WTC11 (cell line): ENCODE results near the gene AIDA. TPM values are rescaled to one million over a fixed set of nuclear protein-coding genes. Genes with fewer than 3 reads are reported as not detected.

Experiments used
- ATAC-seq: fragments of 200-7000 bp; cut with Tn5 transposase; 2 replicates; pipeline ENCODE4 v1.10.0; 2021; ENCODE audit warnings: mild to moderate bottlenecking, moderate library complexity
- CTCF ChIA-PET: fragments of 300-600 bp; sonication (Branson Sonifier 250); formaldehyde crosslinking; loops from one replicate; lab custom pipeline; 2021; ENCODE audit warnings: antibody characterized with exemption; lab: Charles Lee
- POLR2A ChIA-PET: fragments of 350-600 bp; sonication (Branson Sonifier 250); formaldehyde crosslinking; loops from one replicate; lab custom pipeline; 2021; ENCODE audit warnings: antibody characterized with exemption; lab: Charles Lee
- DNase-seq: peaks from one replicate; pipeline ENCODE4 v3.0.0; 2021; ENCODE audit warnings: low spot score
- H3K27ac Mint-ChIP-seq: 2 replicates; pipeline ENCODE4 v1.8.0; 2021; ENCODE audit warnings: mixed read lengths
- H3K27me3 Mint-ChIP-seq: 2 replicates; pipeline ENCODE4 v1.8.0; 2021; ENCODE audit warnings: low read depth, mild to moderate bottlenecking, moderate library complexity, mixed read lengths
- H3K36me3 Mint-ChIP-seq: 2 replicates; pipeline ENCODE4 v1.8.0; 2021; ENCODE audit warnings: mixed read lengths
- H3K4me1 Mint-ChIP-seq: 2 replicates; pipeline ENCODE4 v1.8.0; 2022; ENCODE audit warnings: mixed read lengths
- H3K4me3 Mint-ChIP-seq: 2 replicates; pipeline ENCODE4 v1.8.0; 2021; ENCODE audit warnings: mild to moderate bottlenecking, moderate library complexity, mixed read lengths
- H3K9me3 Mint-ChIP-seq: 2 replicates; pipeline ENCODE4 v1.8.0; 2021; ENCODE audit warnings: mixed read lengths
- CREM ChIP-seq: sonication (generic); formaldehyde crosslinking; IDR thresholded peaks from 2 replicates; pipeline ENCODE4 v1.8.1; 2022; ENCODE audit warnings: mild to moderate bottlenecking, missing genetic modification reagents, moderate library complexity
- FOXK1 ChIP-seq: sonication (generic); formaldehyde crosslinking; IDR thresholded peaks from 2 replicates; pipeline ENCODE4 v1.8.0; 2022; ENCODE audit warnings: mild to moderate bottlenecking, moderate library complexity, missing genetic modification reagents
- GABPB1 ChIP-seq: sonication (generic); formaldehyde crosslinking; IDR thresholded peaks from 2 replicates; pipeline ENCODE4 v1.8.1; 2023; ENCODE audit warnings: mild to moderate bottlenecking, missing genetic modification reagents
- HMGA2 ChIP-seq: fragments of 250-450 bp; sonication (Bioruptor Pico); IDR thresholded peaks from 2 replicates; pipeline ENCODE4 v1.4.0; 2021; ENCODE audit warnings: mild to moderate bottlenecking, moderate library complexity
- MXD4 ChIP-seq: fragments of 250-450 bp; sonication (Bioruptor Pico); IDR thresholded peaks from 2 replicates; pipeline ENCODE4 v1.8.0; 2021; ENCODE audit warnings: mild to moderate bottlenecking, moderate library complexity, borderline replicate concordance
- OVOL2 ChIP-seq: fragments of 250-450 bp; sonication (Bioruptor Pico); IDR thresholded peaks from 2 replicates; pipeline ENCODE4 v1.9.0; 2021; ENCODE audit warnings: mild to moderate bottlenecking, borderline replicate concordance
- PRRX2 ChIP-seq: fragments of 250-450 bp; sonication (Bioruptor Pico); IDR thresholded peaks from 2 replicates; pipeline ENCODE4 v1.8.0; 2021; ENCODE audit warnings: mild to moderate bottlenecking
- RORB ChIP-seq: fragments of 250-450 bp; sonication (Bioruptor Pico); IDR thresholded peaks from 2 replicates; pipeline ENCODE4 v1.9.0; 2021; ENCODE audit warnings: mild to moderate bottlenecking
- SMAD4 ChIP-seq: sonication (generic); formaldehyde crosslinking; IDR thresholded peaks from 2 replicates; pipeline ENCODE4 v1.8.0; 2022; ENCODE audit warnings: mild to moderate bottlenecking, missing genetic modification reagents
- SOX15 ChIP-seq: fragments of 250-450 bp; sonication (Bioruptor Pico); IDR thresholded peaks from 2 replicates; pipeline ENCODE4 v1.9.0; 2021; ENCODE audit warnings: mild to moderate bottlenecking
- TEAD1 ChIP-seq: sonication (generic); formaldehyde crosslinking; IDR thresholded peaks from 2 replicates; pipeline ENCODE4 v1.8.0; 2022; ENCODE audit warnings: mild to moderate bottlenecking, missing genetic modification reagents
- USF2 ChIP-seq: sonication (generic); formaldehyde crosslinking; IDR thresholded peaks from 2 replicates; pipeline ENCODE4 v1.8.1; 2023; ENCODE audit warnings: mild to moderate bottlenecking, missing genetic modification reagents, moderate library complexity
- ZBTB21 ChIP-seq: sonication (generic); formaldehyde crosslinking; IDR thresholded peaks from 2 replicates; pipeline ENCODE4 v1.8.1; 2023; ENCODE audit warnings: mild to moderate bottlenecking, missing genetic modification reagents, borderline replicate concordance
- ZNF121 ChIP-seq: sonication (generic); formaldehyde crosslinking; IDR thresholded peaks from 2 replicates; pipeline ENCODE4 v1.8.0; 2023; ENCODE audit warnings: missing genetic modification reagents
- ZNF263 ChIP-seq: sonication (generic); formaldehyde crosslinking; IDR thresholded peaks from 2 replicates; pipeline ENCODE4 v1.8.1; 2022; ENCODE audit warnings: low read depth, mild to moderate bottlenecking, moderate library complexity, missing genetic modification reagents
- ZNF396 ChIP-seq: fragments of 250-450 bp; sonication (Bioruptor Pico); IDR thresholded peaks from 2 replicates; pipeline ENCODE4 v1.8.0; 2021; ENCODE audit warnings: mild to moderate bottlenecking, moderate library complexity, borderline replicate concordance
- ZNF671 ChIP-seq: fragments of 250-450 bp; sonication (Bioruptor Pico); IDR thresholded peaks from 2 replicates; pipeline ENCODE4 v1.8.0; 2021; ENCODE audit warnings: mild to moderate bottlenecking
- total RNA-seq: library from RNA; stranded (reverse); gene quantifications from 3 replicates; pipeline ENCODE4 v1.2.3, GENCODE V29; 2021
- TF ChIP-seq, protein P1 (sequence below): fragments of 250-450 bp; sonication (Bioruptor Pico); IDR thresholded peaks from 2 replicates; pipeline ENCODE4 v1.9.0; 2021; ENCODE audit warnings: mild to moderate bottlenecking
- TF ChIP-seq, protein P2 (sequence below): fragments of 250-450 bp; sonication (Bioruptor Pico); IDR thresholded peaks from 2 replicates; pipeline ENCODE4 v1.9.0; 2021; ENCODE audit warnings: mild to moderate bottlenecking
- TF ChIP-seq, protein P3 (sequence below): fragments of 250-450 bp; sonication (Bioruptor Pico); IDR thresholded peaks from 2 replicates; pipeline ENCODE4 v1.9.0; 2021; ENCODE audit warnings: mild to moderate bottlenecking, borderline replicate concordance
- TF ChIP-seq, protein P4 (sequence below): sonication (generic); formaldehyde crosslinking; IDR thresholded peaks from 2 replicates; pipeline ENCODE4 v1.8.1; 2022; ENCODE audit warnings: mild to moderate bottlenecking, missing genetic modification reagents, moderate library complexity, borderline replicate concordance
- TF ChIP-seq, protein P5 (sequence below): fragments of 200-600 bp; IDR thresholded peaks from 2 replicates; pipeline ENCODE4 v1.8.0; 2022; ENCODE audit warnings: antibody characterized with exemption

AIDA gene
- total RNA-seq, 1 experiment from 2014 or later = 81.2 TPM

DNA sequence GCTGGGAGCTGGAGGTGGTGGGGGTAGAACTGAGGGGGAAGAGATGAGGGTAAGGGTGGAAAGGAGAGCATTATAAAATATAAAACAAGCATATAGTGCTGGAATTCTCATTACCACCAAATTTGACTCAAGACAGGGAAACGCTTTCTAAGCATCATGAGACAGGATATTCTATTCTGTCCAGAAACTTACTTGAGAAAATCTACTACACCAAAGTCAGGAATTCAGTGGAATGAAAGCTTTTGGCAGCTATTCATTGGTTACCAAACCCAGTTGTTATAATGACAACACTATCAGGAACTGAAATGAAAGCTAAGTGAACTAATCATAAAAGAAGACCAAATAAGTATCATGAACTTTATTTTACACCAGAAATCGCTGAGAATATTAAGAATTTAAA lies 14.5 kb downstream of the AIDA start (continued):
- TF ChIP-seq, protein P1, sequence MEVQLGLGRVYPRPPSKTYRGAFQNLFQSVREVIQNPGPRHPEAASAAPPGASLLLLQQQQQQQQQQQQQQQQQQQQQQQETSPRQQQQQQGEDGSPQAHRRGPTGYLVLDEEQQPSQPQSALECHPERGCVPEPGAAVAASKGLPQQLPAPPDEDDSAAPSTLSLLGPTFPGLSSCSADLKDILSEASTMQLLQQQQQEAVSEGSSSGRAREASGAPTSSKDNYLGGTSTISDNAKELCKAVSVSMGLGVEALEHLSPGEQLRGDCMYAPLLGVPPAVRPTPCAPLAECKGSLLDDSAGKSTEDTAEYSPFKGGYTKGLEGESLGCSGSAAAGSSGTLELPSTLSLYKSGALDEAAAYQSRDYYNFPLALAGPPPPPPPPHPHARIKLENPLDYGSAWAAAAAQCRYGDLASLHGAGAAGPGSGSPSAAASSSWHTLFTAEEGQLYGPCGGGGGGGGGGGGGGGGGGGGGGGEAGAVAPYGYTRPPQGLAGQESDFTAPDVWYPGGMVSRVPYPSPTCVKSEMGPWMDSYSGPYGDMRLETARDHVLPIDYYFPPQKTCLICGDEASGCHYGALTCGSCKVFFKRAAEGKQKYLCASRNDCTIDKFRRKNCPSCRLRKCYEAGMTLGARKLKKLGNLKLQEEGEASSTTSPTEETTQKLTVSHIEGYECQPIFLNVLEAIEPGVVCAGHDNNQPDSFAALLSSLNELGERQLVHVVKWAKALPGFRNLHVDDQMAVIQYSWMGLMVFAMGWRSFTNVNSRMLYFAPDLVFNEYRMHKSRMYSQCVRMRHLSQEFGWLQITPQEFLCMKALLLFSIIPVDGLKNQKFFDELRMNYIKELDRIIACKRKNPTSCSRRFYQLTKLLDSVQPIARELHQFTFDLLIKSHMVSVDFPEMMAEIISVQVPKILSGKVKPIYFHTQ = no peak

DNA sequence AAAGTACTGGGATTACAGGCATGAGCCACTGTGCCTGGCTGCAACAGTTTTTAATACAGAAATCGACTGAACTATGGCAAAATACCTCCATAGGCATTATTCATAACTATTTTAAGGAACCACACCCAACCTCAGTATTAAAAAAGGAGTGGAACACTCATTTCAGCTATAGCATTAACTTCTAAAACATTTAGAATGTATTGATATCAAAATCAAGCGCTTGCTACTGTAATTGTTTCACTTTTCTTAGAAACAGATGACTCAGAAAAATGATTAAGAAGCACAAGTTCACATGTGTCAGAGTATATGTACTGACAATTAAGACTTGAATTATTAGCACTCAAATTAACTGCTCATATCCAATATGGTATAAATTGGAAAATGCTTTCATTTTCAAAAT lies 15.1 kb downstream of the AIDA start:
- no peaks in the 10 kb centered on the region for H3K4me1 Mint-ChIP-seq
- no peak for ATAC-seq
- TF ChIP-seq TEAD1 (CRISPR knock-in tag) = no peak
- TF ChIP-seq SMAD4 (CRISPR knock-in tag) = no peak
- TF ChIP-seq SOX15 (CRISPR knock-in tag) = no peak
- no peak for TF ChIP-seq HMGA2 (CRISPR knock-in tag)
- TF ChIP-seq GABPB1 (CRISPR knock-in tag) = no peak
- TF ChIP-seq CREM (CRISPR knock-in tag) = no peak
- TF ChIP-seq ZNF121 = no peak
- no peak for TF ChIP-seq ZBTB21
- TF ChIP-seq, protein P2, sequence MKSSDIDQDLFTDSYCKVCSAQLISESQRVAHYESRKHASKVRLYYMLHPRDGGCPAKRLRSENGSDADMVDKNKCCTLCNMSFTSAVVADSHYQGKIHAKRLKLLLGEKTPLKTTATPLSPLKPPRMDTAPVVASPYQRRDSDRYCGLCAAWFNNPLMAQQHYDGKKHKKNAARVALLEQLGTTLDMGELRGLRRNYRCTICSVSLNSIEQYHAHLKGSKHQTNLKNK (CRISPR knock-in tag) = no peak
- TF ChIP-seq MXD4 = no peak
- no peak for TF ChIP-seq PRRX2 (CRISPR knock-in tag)
- no peak for TF ChIP-seq FOXK1 (CRISPR knock-in tag)
- TF ChIP-seq, protein P3, sequence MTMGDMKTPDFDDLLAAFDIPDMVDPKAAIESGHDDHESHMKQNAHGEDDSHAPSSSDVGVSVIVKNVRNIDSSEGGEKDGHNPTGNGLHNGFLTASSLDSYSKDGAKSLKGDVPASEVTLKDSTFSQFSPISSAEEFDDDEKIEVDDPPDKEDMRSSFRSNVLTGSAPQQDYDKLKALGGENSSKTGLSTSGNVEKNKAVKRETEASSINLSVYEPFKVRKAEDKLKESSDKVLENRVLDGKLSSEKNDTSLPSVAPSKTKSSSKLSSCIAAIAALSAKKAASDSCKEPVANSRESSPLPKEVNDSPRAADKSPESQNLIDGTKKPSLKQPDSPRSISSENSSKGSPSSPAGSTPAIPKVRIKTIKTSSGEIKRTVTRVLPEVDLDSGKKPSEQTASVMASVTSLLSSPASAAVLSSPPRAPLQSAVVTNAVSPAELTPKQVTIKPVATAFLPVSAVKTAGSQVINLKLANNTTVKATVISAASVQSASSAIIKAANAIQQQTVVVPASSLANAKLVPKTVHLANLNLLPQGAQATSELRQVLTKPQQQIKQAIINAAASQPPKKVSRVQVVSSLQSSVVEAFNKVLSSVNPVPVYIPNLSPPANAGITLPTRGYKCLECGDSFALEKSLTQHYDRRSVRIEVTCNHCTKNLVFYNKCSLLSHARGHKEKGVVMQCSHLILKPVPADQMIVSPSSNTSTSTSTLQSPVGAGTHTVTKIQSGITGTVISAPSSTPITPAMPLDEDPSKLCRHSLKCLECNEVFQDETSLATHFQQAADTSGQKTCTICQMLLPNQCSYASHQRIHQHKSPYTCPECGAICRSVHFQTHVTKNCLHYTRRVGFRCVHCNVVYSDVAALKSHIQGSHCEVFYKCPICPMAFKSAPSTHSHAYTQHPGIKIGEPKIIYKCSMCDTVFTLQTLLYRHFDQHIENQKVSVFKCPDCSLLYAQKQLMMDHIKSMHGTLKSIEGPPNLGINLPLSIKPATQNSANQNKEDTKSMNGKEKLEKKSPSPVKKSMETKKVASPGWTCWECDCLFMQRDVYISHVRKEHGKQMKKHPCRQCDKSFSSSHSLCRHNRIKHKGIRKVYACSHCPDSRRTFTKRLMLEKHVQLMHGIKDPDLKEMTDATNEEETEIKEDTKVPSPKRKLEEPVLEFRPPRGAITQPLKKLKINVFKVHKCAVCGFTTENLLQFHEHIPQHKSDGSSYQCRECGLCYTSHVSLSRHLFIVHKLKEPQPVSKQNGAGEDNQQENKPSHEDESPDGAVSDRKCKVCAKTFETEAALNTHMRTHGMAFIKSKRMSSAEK (CRISPR knock-in tag) = no peak
- TF ChIP-seq ZNF263 (CRISPR knock-in tag) = no peak
- TF ChIP-seq ZNF671 (CRISPR knock-in tag) = no peak
- TF ChIP-seq, all 79 proteins: peak for 0
- ChIA-PET POLR2A (interaction anchor here (0.7 kb wide), 1 partner anchor 117 kb away, joined by 6 read pairs; no protein-coding TSS in a partner anchor), CTCF (interaction anchor here (0.9 to 1.6 kb wide), 2 partner anchors 63 to 72 kb away, joined by 3 to 4 read pairs; no protein-coding TSS in a partner anchor)
- peaks cover 5% of the 10 kb centered on the region for H3K9me3 Mint-ChIP-seq
- H3K36me3 Mint-ChIP-seq = peaks cover 20% of the 10 kb centered on the region
- no peak overlapping the region for H3K27ac Mint-ChIP-seq
- no peak for DNase-seq
- no peaks in the 10 kb centered on the region for H3K27me3 Mint-ChIP-seq
- no peak overlapping the region for H3K4me3 Mint-ChIP-seq

GRCh38 chr1:222696741-222697140 lies 15.6 kb downstream of the AIDA start:
- Mint-ChIP-seq H3K27me3 (no peaks in the 10 kb centered on the region), H3K4me3 (no peak overlapping the region), H3K9me3 (peaks cover 5% of the 10 kb centered on the region), H3K4me1 (no peaks in the 10 kb centered on the region), H3K27ac (no peak overlapping the region), H3K36me3 (peaks cover 17% of the 10 kb centered on the region)
- ChIA-PET CTCF (no interaction called here), POLR2A (no interaction called here)
- DNase-seq = no peak
- ATAC-seq = no peak
- TF ChIP-seq, protein P4, sequence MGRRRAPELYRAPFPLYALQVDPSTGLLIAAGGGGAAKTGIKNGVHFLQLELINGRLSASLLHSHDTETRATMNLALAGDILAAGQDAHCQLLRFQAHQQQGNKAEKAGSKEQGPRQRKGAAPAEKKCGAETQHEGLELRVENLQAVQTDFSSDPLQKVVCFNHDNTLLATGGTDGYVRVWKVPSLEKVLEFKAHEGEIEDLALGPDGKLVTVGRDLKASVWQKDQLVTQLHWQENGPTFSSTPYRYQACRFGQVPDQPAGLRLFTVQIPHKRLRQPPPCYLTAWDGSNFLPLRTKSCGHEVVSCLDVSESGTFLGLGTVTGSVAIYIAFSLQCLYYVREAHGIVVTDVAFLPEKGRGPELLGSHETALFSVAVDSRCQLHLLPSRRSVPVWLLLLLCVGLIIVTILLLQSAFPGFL = no peak
- TF ChIP-seq ZNF263 (CRISPR knock-in tag) = no peak
- TF ChIP-seq RORB = no peak
- TF ChIP-seq OVOL2 = no peak
- TF ChIP-seq ZNF121 = no peak
- TF ChIP-seq, protein P5, sequence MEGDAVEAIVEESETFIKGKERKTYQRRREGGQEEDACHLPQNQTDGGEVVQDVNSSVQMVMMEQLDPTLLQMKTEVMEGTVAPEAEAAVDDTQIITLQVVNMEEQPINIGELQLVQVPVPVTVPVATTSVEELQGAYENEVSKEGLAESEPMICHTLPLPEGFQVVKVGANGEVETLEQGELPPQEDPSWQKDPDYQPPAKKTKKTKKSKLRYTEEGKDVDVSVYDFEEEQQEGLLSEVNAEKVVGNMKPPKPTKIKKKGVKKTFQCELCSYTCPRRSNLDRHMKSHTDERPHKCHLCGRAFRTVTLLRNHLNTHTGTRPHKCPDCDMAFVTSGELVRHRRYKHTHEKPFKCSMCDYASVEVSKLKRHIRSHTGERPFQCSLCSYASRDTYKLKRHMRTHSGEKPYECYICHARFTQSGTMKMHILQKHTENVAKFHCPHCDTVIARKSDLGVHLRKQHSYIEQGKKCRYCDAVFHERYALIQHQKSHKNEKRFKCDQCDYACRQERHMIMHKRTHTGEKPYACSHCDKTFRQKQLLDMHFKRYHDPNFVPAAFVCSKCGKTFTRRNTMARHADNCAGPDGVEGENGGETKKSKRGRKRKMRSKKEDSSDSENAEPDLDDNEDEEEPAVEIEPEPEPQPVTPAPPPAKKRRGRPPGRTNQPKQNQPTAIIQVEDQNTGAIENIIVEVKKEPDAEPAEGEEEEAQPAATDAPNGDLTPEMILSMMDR = no peak
- no peak for TF ChIP-seq USF2 (CRISPR knock-in tag)
- no peak for TF ChIP-seq ZNF396 (CRISPR knock-in tag)
